ENCODE results near the gene CAV2.
A peak's percentile ranks its signal among the peaks of the same experiment; 100 is the strongest.

The CAV2 gene

DNA sequence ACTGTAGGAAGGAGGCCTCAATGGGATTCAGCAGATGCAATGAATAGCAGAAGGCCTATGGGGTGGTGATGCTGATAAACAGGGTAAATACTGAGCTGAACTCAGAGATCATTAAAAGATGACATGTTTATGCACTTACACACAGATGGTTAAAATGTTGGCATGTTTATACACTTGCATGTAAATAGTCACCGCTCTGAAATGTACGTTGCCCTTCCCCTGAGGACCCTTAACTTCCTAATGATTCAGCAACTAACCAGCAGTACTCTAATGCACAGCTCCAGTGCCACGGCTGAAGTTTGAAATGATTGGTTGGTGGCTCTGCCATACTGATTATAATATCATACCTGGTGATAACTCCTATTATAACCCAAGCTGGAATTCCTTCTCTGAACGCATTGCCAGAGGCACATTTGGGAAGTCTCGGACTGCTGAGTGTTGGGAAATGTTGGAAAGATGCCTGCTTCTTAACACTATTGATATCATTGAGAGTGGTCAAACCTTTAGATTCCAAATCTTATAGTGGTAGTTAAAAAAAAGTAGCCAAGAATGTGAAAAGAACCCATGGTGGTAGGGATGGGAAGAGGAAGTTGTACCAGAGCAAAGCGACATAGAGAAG is 21.6 kb downstream of the CAV2 start:
- DNase-seq (ENCODE audit: extremely low spot score, insufficient read length, low read depth), result no peak
- FAIRE-seq, result no peak

DNA sequence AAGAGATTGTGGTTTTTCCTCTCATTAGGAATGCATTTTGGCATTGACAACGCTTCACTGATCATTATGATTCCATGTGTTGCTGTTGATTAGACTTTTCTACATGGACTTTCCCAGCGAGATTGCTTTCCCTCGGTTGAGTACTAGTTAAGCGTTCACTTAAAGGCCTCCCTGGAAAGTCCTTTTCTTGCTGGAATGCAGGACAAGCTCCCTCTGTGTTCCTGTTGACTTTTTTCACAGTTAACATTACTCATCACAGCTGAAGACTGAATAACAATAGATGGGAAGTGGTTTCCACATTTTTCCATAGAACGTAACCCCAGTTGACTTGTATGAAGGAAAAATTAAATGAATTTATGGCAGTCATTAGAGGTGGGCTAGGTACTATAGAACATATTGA is 22.7 kb downstream of the CAV2 start:
- FAIRE-seq (no peak), DNase-seq (ENCODE audit: extremely low spot score, insufficient read length, low read depth) (no peak)

DNA sequence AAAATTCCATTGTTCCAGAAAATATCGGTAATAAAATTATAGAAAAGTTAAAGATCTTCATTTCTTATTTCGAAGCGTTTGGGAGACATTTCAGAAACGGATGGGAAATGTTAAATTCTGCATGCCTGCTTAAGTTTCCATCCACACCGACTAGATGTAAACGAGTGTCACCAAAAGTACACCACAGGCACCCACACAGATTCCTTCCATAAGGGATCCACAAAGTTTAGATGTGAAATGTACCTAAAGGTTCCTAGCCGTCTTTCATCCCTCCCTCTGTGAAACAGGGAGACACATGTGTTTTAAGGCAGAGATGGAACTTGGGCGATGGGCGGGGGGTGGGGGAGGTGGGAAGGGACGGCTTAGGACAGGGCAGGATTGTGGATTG is 24.7 kb downstream of the CAV2 start:
- DNase-seq (ENCODE audit: extremely low spot score, insufficient read length, low read depth) (no peak), FAIRE-seq (no peak)

DNA sequence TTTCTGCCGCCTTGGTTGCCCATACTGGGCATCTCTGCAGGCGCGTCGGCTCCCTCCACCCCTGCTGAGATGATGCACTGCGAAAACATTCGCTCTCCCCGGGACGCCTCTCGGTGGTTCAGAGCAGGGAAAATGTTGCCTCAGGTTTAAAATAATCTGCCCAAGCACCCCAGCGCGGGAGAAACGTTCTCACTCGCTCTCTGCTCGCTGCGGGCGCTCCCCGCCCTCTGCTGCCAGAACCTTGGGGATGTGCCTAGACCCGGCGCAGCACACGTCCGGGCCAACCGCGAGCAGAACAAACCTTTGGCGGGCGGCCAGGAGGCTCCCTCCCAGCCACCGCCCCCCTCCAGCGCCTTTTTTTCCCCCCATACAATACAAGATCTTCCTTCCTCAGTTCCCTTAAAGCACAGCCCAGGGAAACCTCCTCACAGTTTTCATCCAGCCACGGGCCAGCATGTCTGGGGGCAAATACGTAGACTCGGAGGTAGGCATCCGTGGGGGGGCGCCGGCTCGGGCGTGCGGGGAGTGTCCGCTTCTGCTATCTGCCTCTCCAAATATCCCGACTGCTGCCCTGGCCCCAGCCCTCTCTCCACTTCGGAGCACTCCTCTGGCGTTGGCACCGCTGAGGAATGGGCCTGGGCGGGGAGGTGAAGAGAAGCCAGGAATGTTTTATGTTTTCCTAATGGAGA is 25.2 kb downstream of the CAV2 start, which contains the start of gene CAV1:
Gene CAV1, plus strand, starts transcription at position 428 of the 689 bp plus-strand sequence. Its CDS starts 27 bp downstream, at position 455.
- no peak for DNase-seq (ENCODE audit: extremely low spot score, insufficient read length, low read depth)
- FAIRE-seq, result no peak

DNA sequence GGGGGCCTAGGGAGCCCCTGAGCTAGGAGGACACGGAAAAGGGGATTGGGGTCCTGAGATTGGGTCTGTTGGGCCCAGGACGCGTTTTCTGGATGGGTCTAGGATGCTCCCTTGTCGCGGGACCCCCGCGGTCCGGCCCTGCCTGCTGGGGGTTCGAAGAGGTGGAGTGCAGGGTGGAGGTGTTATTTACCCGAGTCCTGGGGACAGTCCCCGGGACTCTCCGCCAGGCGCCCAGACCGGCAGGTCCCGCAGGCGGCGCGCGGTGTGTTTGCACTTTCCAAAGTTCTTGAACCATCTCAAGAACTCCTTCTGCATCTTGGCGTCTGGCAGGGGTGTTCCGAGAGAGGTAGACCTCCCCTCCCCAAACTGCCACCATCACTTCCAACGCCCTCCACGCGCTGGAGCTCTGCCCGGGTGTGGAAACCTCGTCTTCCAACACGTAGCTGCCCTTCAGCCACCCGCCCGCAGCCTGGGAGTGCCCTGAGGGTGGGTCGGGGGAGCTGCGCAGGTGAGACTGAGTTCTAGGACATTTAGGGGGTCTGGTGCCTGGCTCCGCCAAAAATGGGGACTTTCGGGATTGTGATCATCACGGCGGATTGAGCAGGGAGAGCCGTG is 25.9 kb downstream of the CAV2 start:
- DNase-seq (ENCODE audit: extremely low spot score, insufficient read length, low read depth), result no peak
- FAIRE-seq, result no peak

DNA sequence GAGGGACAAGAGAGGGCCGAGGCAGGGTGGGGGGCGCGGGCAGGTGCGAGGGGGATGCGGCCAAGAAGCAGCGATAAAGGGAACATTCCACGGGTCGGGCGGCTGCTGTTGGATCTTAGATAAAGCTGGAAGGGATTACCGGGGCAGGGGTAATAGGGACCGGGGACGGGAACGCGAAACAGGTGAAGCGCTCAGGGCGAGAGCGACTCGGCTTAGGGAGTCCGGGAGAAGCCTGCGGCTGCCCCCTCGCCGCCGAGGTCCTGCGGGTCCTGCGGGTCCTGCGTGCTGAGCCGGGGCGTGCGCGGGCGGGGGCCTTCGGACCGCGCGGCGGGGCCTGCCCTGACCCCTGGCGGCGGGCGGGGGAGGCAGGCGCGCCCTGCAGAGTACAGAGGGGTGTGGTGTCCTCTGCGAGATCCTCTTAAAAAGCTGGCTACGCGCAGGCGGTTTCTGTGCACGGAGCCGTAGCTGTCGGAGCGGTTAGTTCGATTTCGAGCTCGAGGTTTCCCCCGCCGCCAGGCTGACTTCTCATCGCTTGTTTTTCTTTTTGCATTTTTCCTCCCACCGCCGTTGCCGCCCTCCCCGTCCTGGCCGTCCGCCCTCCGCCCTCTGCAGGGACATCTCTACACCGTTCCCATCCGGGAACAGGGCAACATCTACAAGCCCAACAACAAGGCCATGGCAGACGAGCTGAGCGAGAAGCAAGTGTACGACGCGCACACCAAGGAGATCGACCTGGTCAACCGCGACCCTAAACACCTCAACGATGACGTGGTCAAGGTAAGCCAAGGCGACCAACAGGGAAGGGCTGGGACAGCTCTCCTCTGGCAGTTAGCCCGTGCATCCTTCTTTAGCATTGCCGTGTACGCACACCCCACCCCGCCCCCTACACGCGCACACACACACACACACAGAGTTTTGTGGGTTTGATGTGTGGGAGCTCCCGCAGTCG is 26.6 kb downstream of the CAV2 start:
- DNase-seq (ENCODE audit: extremely low spot score, insufficient read length, low read depth), result peak; percentile 72
- FAIRE-seq, result no peak

DNA sequence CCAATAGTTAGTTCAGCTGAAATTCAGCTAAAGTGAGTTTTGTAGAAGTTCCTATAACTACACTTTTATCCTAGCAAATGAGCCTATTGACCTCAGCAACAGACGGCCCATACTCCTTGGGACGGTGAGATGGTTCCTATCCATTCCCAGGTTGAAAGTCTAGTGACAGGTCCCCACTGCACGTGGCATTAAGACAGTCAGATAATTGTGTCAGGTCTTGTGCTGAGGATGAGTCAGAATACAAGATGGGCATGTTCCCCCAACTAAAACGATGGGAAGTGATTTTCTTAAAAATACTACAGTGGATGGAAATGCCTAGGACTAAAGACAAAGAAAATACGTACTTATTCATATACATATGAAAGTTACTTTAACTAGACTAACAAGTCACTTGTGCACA is 27.4 kb downstream of the CAV2 start:
- no peak for FAIRE-seq
- DNase-seq (ENCODE audit: extremely low spot score, insufficient read length, low read depth), result no peak

DNA sequence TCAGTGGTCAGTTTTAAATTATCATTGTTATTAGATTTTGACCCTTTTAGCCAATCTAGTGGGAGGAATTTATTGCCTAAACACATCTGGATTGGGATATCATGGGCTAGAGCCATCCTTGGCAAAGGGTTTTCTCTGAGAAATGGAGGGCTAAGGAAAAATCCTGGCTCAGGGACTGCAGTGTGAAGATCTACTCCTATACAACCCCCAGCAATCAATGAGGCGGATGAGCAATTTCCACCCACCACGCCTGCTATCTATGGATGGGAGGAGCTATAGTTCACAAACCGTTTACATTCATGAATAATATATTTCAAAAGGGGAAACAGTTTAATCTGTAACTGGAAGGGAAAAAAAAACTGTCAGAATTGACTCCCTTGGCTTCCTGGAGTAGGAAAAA is 28.0 kb downstream of the CAV2 start:
- FAIRE-seq (no peak), DNase-seq (ENCODE audit: extremely low spot score, insufficient read length, low read depth) (no peak)

DNA sequence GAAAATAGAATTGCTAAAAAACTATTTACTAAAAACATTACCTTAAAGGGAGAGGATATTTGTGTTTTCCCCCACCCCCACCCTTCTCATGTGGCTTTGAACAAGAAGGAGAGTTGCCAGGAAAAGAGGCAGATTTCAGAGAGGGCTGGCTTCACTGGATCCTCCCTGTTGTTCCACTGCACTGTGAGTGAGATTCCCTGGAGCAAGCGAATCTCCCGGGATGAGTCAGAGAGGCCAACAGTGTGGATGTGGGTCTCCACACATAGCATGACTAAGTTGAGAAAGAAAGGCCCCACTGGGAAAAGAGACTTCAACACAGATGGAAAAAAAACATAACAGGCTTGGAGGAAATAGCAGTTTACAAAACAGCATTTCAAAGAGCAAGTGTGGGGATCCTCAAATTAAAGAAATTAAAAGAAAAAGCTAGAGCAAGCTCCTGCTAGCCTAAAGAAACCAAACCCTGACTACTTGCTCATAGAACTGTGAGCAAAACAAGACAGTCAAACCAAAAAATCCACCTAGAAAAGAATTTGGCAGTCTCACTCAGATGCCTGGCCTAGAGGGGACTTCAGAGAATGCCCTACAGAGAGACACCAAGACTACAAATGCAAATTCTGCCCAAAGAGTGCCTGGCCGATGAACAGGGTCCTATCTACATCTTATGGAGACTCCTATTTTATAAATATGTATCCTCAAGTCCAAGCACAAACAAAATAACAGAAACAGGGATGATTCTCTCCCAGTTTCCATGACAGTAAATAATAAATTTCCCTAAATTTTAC is 28.7 kb downstream of the CAV2 start:
- no peak for DNase-seq (ENCODE audit: extremely low spot score, insufficient read length, low read depth)
- no peak for FAIRE-seq

DNA sequence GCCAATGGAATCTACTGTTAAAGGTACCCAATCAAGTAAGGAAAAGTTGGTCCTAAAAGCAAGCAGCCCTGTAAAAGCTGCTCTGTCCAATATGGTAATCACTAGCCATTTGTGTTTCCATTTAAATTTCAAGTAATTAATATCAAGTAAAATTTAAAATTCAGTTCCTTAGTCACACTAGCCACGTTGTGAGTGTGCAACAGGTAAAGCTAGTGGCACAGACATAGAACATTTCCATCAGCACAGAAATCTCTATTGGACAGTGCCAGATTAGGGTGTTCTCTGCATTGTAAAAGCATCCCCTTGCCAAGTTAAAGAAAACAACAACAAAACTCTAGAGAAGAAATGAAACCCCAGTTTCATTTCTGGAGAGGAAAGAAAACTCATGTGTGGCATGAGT is 29.7 kb downstream of the CAV2 start:
- FAIRE-seq (no peak), DNase-seq (ENCODE audit: extremely low spot score, insufficient read length, low read depth) (no peak)

DNA sequence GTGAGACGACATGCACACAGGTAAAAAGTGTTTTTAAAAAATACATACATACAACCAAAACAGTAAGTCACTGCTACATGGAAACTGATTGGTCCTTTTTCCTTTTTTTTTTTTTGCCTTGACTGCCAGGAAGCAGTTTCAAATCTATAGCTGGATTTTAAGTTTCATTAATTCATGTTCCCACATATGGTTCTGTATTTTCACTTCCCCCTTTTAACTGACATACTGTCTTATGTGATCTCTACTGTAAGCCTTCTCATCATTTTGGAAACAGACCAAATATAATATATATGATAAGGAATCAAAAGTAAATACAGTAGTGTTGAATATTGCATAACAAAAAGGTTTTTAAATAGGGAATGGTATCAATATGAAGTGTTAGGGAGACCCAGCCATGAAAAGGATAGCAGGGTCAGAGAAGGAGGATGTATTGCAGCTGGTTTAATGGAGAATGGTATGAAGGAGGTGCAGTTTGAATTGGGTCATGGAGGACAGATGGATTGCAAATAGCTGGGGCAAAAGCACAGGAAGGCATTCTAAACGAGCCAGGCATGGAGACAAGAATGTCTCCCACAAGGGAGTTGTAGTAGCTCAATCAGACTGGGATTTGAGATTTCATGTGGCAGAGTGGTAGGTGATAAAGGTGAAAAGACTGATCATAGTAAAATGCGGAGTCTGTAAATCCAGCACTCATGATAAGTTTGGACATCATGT is 30.7 kb downstream of the CAV2 start:
- no peak for DNase-seq (ENCODE audit: extremely low spot score, insufficient read length, low read depth)
- no peak for FAIRE-seq

DNA sequence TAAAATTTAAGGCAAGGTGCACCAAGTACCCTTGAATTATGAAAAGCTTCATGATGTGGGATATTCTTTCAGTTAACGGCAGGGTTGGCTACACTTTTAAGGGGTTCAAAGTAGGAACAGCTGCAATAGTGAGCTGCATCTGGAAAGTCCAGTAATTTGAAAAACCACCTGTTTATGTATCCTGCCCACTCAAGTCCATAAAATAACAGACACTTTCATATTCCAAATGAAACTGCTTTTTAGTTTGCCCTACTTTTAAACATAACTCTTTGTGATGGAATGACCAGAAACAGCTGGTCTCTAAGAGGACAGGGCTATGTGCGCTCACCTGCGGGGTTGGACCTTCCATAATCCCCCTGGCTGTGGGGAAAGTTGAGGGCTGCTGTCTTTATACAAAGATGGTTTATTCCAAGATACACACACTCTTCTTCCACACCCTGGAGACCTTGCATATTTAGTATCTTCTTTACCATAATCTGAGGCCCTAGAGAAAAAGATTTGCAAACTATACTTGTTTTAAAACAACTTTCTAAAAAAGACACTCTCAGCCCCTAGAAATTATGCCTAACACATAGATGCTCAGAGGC is 32.7 kb downstream of the CAV2 start:
- DNase-seq (ENCODE audit: extremely low spot score, insufficient read length, low read depth) (no peak), FAIRE-seq (no peak)

DNA sequence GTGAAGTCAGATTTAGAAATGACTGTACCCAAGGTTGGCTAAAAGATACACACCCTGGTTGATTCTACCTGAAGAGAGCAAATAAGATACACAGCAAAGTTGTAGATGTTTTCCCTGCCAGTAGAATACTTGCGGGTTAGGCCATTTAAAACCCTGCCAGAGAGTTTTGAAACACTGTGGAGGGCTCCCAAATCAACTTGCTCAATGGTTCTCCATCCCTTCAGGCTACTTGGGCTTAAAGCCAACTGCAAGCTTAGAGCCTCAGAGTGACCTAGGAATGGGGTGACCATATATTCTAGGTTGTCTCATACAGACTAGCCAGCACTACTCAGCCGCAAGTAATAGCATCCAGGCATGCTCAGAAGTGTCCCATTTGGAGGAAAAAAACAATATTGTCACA is 35.3 kb downstream of the CAV2 start:
- no peak for FAIRE-seq
- DNase-seq (ENCODE audit: extremely low spot score, insufficient read length, low read depth), result no peak

DNA sequence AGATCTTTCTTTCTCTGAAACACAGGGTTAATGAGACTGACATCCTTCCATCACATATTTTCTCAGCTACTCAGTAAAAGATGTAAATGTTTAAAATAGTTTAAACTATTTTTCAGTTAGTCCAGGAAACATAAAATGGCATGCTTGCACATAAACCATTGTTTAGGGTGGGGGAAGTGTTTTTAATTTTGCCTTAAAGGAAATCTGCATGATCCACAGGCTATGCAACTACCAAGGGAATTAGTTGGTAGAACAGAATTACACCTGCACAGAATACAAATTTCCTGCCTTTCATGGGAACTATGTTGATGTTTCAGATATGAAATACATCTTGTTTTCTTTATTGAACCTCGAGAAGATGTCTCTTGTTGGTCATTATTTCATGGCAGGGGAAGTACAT is 35.9 kb downstream of the CAV2 start:
- DNase-seq (ENCODE audit: extremely low spot score, insufficient read length, low read depth) (no peak), FAIRE-seq (no peak)

DNA sequence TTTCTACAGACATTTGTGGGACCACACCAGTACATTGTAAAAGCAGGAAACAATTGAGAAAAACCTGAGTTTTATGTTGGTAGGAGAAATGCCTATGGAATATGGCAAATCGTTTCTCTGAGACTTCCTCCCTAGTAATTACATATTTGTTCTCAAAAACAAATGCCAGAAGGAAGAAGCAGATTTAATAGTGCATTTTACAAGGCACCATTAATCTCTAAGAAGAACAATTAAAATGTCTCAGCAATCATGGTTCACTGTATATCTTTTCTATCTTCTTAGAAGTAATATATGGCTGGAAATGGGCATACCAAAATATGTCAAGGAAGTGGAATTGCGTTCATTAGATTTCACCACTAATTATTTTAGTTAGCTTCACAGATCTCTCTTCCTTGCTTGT is 38.6 kb downstream of the CAV2 start:
- DNase-seq (ENCODE audit: extremely low spot score, insufficient read length, low read depth) (no peak), FAIRE-seq (no peak)

DNA sequence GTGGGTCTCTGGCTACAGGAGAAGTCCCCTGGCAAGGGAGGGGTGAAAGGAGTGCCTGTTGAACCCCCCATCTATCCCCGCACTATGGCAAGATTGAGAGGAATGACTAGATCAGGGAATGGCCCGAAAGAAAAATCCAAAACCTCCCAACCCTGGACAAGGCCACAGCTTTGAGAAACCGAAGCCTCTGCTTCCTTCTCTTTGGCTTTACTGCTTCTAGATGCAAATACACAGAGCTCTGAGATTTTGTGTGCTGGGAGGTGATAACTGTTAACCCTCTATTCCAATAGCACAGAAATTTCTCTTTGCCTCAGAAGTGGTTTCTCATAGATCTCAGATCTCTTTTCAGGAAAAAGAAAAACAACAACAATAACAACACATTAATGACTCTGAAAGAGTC is 40.3 kb downstream of the CAV2 start:
- no peak for DNase-seq (ENCODE audit: extremely low spot score, insufficient read length, low read depth)

DNA sequence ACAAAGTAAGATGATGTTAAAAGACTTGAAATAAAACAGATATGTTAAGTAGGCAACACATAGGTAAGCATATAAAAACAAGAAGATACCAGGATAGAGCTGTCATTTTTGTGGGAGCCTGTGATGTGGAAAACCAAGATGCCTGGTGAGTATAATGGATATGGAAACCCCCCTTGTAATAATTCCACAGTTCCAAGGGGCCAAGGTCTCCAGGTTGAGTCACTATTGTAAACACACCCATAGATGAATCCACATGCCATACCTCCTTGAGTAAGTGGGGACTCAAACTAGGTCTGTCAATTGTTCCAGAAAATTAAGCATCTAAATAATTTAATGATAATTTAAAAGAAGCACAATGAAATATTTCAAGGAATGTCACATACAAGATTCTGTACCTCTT is 41.2 kb downstream of the CAV2 start:
- DNase-seq (ENCODE audit: extremely low spot score, insufficient read length, low read depth), result no peak

More for the DNA sequence above, 40.3 kb downstream of the CAV2 start:
- FAIRE-seq, result no peak

DNA sequence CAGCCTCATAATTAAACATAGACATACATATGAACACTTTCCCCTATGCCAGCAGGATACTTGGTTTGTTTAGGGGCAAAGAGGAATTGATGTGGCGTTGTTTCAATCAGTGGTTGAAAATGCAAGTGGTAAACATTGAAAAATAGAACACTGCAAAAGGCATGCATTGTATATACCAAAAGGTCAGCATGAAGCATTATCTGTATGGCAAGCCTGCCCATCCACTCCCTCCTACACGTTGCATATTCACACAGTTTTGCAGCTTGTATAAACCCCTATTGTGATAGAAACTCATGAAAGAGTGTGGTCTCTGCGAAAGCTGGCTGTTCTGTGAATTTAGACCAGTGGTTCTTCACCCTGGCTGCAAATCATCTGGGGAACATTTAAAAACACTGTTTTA is 42.4 kb downstream of the CAV2 start:
- no peak for DNase-seq (ENCODE audit: extremely low spot score, insufficient read length, low read depth)
- FAIRE-seq, result no peak

More for the DNA sequence above, 41.2 kb downstream of the CAV2 start:
- no peak for FAIRE-seq

DNA sequence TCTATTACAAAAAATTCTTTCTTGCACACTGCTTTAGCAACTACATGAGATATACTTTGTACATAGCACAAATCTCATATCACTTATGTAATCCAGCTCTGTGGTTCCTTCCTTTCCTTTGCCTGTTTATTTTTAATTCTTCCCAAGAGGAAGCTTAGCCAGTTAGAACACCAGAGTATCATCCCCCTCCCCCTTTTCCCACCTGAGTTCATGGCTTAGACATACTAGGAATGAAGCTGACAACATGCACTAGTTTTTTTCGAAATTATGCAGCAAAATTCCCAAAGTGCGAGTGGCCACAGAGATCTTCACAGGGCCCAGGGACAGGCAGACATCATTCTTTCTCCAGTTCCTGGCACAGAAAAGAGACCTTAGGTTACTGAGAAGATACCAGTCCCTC is 43.1 kb downstream of the CAV2 start:
- FAIRE-seq, result no peak
- DNase-seq (ENCODE audit: extremely low spot score, insufficient read length, low read depth), result no peak
